Osteoblast (primary cell): ENCODE measurements around the gene HSPB6. TPM values are rescaled to one million over a fixed set of nuclear protein-coding genes. Genes with fewer than 3 reads are reported as not detected.
A peak's percentile ranks its signal among the peaks of the same experiment; 100 is the strongest.

ENCODE experiments used
- DNase-seq: peaks from one replicate; pipeline ENCODE4 v3.0.0; 2011; ENCODE audit warnings: low spot score, mixed read lengths; ENCODE audit not compliant: insufficient read length; ENCODE audit errors: missing footprints
- H2AFZ ChIP-seq: 2 replicates; pipeline ENCODE4 v1.6.0; 2011; ENCODE audit warnings: mild to moderate bottlenecking, low read length
- H3K27ac ChIP-seq: 2 replicates; pipeline ENCODE4 v1.5.1; 2011; ENCODE audit warnings: mild to moderate bottlenecking, low read depth, low read length, moderate library complexity
- H3K27me3 ChIP-seq: 2 replicates; pipeline ENCODE4 v1.6.0; 2012; ENCODE audit warnings: mild to moderate bottlenecking, control low read depth, inconsistent platforms, low read length, moderate library complexity; ENCODE audit not compliant: insufficient read depth
- H3K36me3 ChIP-seq: 2 replicates; pipeline ENCODE4 v1.5.1; 2011; ENCODE audit warnings: mild to moderate bottlenecking, low read length, control low read depth, moderate library complexity; ENCODE audit not compliant: insufficient read depth
- H3K4me1 ChIP-seq: 2 replicates; pipeline ENCODE4 v1.5.1; 2011; ENCODE audit warnings: mild to moderate bottlenecking, low read length, control low read depth, moderate library complexity; ENCODE audit not compliant: insufficient read depth
- H3K4me2 ChIP-seq: 2 replicates; pipeline ENCODE4 v1.6.0; 2011; ENCODE audit warnings: mild to moderate bottlenecking, low read length; ENCODE audit not compliant: insufficient read depth
- H3K4me3 ChIP-seq: fragments of 200-600 bp; sonication (generic); 3 replicates; pipeline ENCODE4 v1.5.1; 2012; ENCODE audit warnings: mild to moderate bottlenecking, low read length, inconsistent platforms; ENCODE audit not compliant: insufficient read depth
- H3K79me2 ChIP-seq: 2 replicates; pipeline ENCODE4 v1.6.0; 2012; ENCODE audit warnings: mild to moderate bottlenecking, low read length, control low read depth, inconsistent platforms; ENCODE audit not compliant: insufficient read depth
- H3K9me3 ChIP-seq: 2 replicates; pipeline ENCODE4 v1.5.1; 2011; ENCODE audit warnings: low read depth, low read length, control low read depth
- H4K20me1 ChIP-seq: 2 replicates; pipeline ENCODE4 v1.6.0; 2012; ENCODE audit warnings: mild to moderate bottlenecking, low read length, control low read depth; ENCODE audit not compliant: insufficient read depth
- total RNA-seq: library from RNA; depleted of rRNA; stranded (reverse); fragments of >200 nt; gene quantifications from 2 replicates; pipeline ENCODE4 v1.2.3, GENCODE V29; 2012
- TF ChIP-seq, protein P1 (sequence below): IDR thresholded peaks from 2 replicates; pipeline ENCODE4 v1.5.1; 2011; ENCODE audit warnings: mild to moderate bottlenecking, low read depth, low read length, moderate library complexity; ENCODE audit errors: extremely low read depth

HSPB6 gene
- total RNA-seq, 1 donor, result 14.5 TPM

- peaks cover 44% of the 10 kb centered on the region for H3K36me3 ChIP-seq
- H3K4me1 ChIP-seq, result no peaks in the 10 kb centered on the region
- H3K27ac ChIP-seq, result no peak overlapping the region
- H3K79me2 ChIP-seq, result no peaks in the 10 kb centered on the region
- TF ChIP-seq, protein P1, sequence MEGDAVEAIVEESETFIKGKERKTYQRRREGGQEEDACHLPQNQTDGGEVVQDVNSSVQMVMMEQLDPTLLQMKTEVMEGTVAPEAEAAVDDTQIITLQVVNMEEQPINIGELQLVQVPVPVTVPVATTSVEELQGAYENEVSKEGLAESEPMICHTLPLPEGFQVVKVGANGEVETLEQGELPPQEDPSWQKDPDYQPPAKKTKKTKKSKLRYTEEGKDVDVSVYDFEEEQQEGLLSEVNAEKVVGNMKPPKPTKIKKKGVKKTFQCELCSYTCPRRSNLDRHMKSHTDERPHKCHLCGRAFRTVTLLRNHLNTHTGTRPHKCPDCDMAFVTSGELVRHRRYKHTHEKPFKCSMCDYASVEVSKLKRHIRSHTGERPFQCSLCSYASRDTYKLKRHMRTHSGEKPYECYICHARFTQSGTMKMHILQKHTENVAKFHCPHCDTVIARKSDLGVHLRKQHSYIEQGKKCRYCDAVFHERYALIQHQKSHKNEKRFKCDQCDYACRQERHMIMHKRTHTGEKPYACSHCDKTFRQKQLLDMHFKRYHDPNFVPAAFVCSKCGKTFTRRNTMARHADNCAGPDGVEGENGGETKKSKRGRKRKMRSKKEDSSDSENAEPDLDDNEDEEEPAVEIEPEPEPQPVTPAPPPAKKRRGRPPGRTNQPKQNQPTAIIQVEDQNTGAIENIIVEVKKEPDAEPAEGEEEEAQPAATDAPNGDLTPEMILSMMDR, result no peak
- H4K20me1 ChIP-seq, result peaks cover 7% of the 10 kb centered on the region
- H3K4me3 ChIP-seq, result no peak overlapping the region
- no peak overlapping the region for H3K4me2 ChIP-seq
- peak; percentile 85 for DNase-seq
- no peak overlapping the region for H2AFZ ChIP-seq
- no peaks in the 10 kb centered on the region for H3K9me3 ChIP-seq
- no peaks in the 10 kb centered on the region for H3K27me3 ChIP-seq
Measured at GRCh38 chr19:35736913-35737886, 19.6 kb downstream of the HSPB6 start.

DNA sequence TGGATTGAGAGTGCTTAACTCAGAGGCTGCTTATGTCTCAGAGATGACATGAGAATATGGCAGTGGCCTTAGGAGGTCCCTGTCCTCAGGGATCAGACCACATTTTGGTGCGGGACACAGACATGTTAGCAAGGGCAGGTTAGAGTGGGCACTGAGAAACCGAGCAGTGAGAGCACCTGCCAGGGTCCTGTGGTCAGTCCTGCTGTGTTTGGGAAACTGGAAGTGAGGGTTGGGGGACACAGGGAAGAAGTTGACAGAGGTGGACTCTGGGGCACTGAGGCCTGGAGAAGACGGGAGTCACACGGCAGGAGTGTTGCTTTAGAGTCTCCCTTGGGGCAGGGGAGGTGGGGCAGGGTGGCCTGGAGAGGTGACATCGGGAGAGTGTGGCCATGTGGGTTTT lies 21.9 kb downstream of the HSPB6 start:
- Histone ChIP-seq H3K4me1 (no peaks in the 10 kb centered on the region), H3K27ac (no peak overlapping the region), H2AFZ (no peak overlapping the region), H3K9me3 (no peaks in the 10 kb centered on the region), H3K4me2 (no peak overlapping the region), H3K79me2 (no peaks in the 10 kb centered on the region), H3K27me3 (no peaks in the 10 kb centered on the region), H4K20me1 (peaks cover 7% of the 10 kb centered on the region), H3K36me3 (peaks cover 63% of the 10 kb centered on the region), H3K4me3 (no peak overlapping the region)
- TF ChIP-seq, protein P1, result no peak
- peak; percentile 51 for DNase-seq

- H3K27me3 ChIP-seq, result no peaks in the 10 kb centered on the region
- H2AFZ ChIP-seq, result no peak overlapping the region
- peak; percentile 14 for DNase-seq
- H3K79me2 ChIP-seq, result no peaks in the 10 kb centered on the region
- no peaks in the 10 kb centered on the region for H3K4me1 ChIP-seq
- no peak overlapping the region for H3K4me2 ChIP-seq
- peaks cover 7% of the 10 kb centered on the region for H4K20me1 ChIP-seq
- no peak overlapping the region for H3K4me3 ChIP-seq
- no peak overlapping the region for H3K27ac ChIP-seq
- no peaks in the 10 kb centered on the region for H3K9me3 ChIP-seq
- H3K36me3 ChIP-seq, result peaks cover 69% of the 10 kb centered on the region
- TF ChIP-seq, protein P1, result no peak
Measured at GRCh38 chr19:35734273-35734672, 22.6 kb downstream of the HSPB6 start.
